NCI-H2171 (cell line): ENCODE data around the gene TMEM255B.
"Not testable (repeated sequence)": the region's sequence is repeated elsewhere in the genome, so short reads cannot be mapped to it uniquely, and the experiment has no call there.

Experiments used
- DNase-seq: peaks from one replicate; lab custom pipeline; 2025; lab: John Stamatoyannopoulos, UW

Gene TMEM255B

GRCh38 chr13:113787694-113788093 lies 28.7 kb downstream of the TMEM255B start:
- no peak for DNase-seq

- DNase-seq = no peak
These were observed 29.5 kb downstream of the TMEM255B start for GRCh38 chr13:113788413-113789135.

- no peak for DNase-seq
These were observed 30.1 kb downstream of the TMEM255B start for GRCh38 chr13:113789167-113789566.

GRCh38 chr13:113789931-113790330 lies 30.9 kb downstream of the TMEM255B start:
- not testable (repeated sequence) for DNase-seq

GRCh38 chr13:113791226-113791625 lies 32.2 kb downstream of the TMEM255B start:
- DNase-seq = no peak

- no peak for DNase-seq
These were observed 32.7 kb downstream of the TMEM255B start for GRCh38 chr13:113791761-113792160.

- DNase-seq = no peak
These were observed 33.3 kb downstream of the TMEM255B start for GRCh38 chr13:113792236-113792770.

GRCh38 chr13:113792886-113793717 lies 34.1 kb downstream of the TMEM255B start:
- DNase-seq = no peak

GRCh38 chr13:113793718-113794085 lies 34.7 kb downstream of the TMEM255B start:
- no peak for DNase-seq

- no peak for DNase-seq
These were observed 35.1 kb downstream of the TMEM255B start for GRCh38 chr13:113794086-113794485.

GRCh38 chr13:113794764-113795173 lies 35.7 kb downstream of the TMEM255B start:
- DNase-seq = no peak

GRCh38 chr13:113795362-113795761 lies 36.3 kb downstream of the TMEM255B start:
- not testable (repeated sequence) for DNase-seq

- DNase-seq = no peak
These were observed 37.4 kb downstream of the TMEM255B start for GRCh38 chr13:113796211-113796963.

GRCh38 chr13:113796964-113797676 lies 38.1 kb downstream of the TMEM255B start:
- no peak for DNase-seq

- no peak for DNase-seq
These were observed 39.3 kb downstream of the TMEM255B start for GRCh38 chr13:113798200-113798811.

- no peak for DNase-seq
These were observed 41.5 kb downstream of the TMEM255B start for GRCh38 chr13:113800576-113800926.

GRCh38 chr13:113801289-113801961 lies 42.4 kb downstream of the TMEM255B start:
- no peak for DNase-seq

- DNase-seq = no peak
These were observed 43.1 kb downstream of the TMEM255B start for GRCh38 chr13:113802090-113802531.

- DNase-seq = no peak
These were observed 43.7 kb downstream of the TMEM255B start for GRCh38 chr13:113802761-113803160.

GRCh38 chr13:113803409-113804016 lies 44.5 kb downstream of the TMEM255B start:
- no peak for DNase-seq
